ENCODE measurements around the gene PHLDB3. TPM values are rescaled to one million over a fixed set of nuclear protein-coding genes. Genes with fewer than 3 reads are reported as not detected.

Gene PHLDB3
- total RNA-seq, 1 donor from 2014 or later, result 7.0 TPM

DNA sequence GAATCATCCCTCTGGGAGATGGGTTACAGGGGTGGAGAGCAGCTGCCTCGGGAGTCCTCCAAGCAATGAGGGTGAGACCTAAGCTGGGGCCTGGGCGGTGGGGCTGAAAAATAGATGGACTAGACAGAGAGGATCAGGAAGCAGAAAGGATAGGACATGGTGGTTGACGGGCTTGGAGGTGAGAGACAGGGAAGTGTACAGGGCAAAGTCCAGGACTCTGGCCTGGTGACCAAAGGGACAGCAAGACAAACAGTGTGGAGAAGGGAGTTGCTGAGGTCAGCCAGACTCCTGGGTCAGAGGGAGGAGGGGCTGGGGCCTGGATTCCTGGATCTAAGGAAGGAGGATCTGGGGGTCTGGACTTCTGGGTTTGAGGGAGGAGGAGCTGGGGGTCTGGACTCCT is 5.5 kb downstream of the PHLDB3 start:
- DNase-seq (ENCODE audit: low spot score), result no peak

DNA sequence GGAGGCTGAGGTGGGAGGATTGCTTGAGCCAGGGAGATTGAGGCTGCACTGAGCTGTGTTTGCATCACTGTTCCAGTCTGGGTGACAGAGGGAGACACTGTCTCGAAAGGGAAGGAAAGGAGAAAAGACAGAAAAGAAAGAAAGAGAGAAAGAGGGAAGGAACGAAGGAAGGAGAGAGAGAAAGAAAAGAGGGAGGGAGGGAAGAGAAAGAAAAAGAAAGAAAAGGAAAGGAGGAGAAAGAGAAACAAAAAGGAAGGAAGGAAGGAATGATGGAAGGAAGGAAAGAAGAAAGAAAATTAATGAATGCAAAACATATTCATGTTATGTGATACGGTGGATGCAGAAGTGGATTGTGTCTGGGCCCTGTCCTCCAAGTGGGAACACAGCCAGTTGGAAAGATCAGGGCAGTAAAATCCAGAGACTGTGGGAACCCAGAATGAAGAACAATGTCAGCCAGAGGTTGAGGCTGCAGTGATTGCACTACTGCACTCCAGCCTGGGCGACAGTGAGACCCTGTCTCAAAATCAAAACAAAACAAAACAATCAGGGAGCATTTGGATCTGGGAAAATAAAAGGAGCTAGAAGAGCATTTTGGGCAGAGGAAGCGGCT is 6.2 kb downstream of the PHLDB3 start:
- DNase-seq (ENCODE audit: low spot score), result no peak

DNA sequence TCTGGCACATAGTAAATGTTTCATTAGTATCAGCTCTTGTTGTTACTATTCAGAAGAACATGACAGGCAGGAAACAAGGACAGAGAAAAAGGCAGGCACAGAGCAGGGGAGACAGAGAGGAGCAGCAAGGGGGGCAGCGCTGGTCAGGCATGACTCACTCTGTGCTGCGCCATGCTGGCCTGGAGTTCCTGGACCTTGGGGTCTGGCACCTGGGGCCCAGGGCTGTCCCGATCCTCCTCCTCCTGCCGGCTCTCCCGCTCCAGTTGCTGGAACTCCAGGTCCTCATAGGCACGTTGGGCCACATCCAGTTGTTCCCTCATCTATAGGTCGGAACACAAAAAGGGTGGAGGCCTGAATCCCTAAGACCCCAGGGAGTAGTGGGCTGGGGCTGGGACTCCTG is 7.6 kb downstream of the PHLDB3 start:
- no peak for DNase-seq (ENCODE audit: low spot score)

DNA sequence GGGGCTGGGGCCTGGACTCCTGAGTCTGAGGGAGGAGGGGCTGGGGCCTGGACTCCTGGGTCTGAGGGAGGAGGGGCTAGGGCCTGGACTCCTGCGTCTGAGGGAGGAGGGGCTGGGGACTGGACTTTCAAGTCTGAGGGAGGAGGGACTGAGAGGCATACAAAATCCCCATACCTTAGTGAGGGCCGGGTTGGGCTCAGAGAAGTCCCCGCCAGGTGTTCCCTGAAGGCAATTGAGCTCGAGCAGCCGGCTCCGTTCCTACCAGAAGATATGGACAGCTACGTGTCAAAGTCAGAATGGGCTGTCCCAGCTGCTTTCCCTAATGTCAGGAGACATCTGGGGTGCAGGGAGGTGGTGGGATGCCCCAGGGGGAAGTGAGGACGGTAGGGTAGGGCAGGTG is 9.5 kb downstream of the PHLDB3 start:
- no peak for DNase-seq (ENCODE audit: low spot score)

DNA sequence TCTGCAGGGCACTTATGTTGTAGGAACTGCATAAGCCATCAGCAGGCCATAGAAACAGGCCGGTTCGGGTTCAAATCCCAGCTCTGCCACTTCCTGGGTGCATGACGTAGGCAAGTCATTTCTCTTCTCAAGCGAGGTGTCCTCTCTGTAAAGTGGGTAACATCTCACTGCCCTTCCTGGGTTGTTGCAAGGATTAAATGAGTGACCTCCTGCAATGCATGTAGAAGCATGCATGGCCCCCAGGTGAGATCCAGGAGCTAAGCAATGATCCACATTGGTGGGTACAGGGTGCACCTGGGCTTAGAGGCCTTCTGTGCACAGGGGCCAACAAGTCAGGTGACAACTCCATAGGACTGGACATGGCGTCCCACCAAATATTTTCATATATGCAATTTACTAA is 13.8 kb downstream of the PHLDB3 start:
- DNase-seq (ENCODE audit: low spot score), result no peak

DNA sequence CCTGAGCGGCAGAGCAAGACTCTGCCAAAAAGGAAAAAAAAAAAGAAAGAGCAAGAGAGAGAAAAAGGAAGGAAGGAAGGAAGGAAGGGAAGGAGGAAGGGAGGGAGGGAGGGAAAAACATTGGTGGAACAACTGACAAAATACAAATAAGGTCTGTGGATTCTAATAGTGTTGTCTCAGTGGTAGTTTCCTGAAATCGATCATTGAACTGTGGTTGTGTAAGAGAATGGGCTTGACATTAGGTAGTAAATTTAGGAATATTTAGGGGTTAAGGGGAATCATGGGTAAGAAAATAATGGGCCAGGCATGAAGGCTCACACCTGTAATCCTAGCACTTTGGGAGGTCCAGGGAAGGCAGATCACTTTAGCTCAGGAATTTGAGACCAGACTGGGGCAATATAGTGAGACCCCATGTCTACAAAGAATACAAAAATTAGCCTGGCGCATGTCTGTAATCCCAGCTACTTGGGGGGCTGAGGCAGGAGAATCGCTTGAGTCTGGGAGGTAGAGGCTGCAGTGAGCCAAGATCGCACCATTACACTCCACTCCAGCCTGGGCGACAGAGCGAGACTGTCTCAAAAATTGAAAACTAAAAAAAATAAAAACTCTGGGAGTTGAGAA is 14.5 kb downstream of the PHLDB3 start:
- no peak for DNase-seq (ENCODE audit: low spot score)

DNA sequence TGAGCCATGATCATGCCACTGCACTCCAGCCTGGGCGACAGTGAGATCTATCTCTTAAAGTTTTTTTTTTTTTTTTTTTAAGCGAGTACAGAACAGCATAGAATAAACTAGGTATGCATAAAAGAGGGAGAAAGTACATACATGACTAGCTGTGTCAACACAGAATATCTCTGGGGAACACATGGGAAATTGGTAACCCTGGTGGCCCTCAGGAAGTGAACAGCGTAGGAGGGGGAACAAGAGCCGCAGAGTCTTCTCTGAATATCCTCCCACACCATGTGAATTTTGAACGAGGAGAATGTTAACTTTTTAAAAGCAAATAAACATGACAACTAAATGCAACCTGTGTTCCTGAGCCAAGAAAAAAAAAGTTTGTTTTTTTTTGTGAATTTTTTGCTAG is 15.2 kb downstream of the PHLDB3 start:
- no peak for DNase-seq (ENCODE audit: low spot score)

DNA sequence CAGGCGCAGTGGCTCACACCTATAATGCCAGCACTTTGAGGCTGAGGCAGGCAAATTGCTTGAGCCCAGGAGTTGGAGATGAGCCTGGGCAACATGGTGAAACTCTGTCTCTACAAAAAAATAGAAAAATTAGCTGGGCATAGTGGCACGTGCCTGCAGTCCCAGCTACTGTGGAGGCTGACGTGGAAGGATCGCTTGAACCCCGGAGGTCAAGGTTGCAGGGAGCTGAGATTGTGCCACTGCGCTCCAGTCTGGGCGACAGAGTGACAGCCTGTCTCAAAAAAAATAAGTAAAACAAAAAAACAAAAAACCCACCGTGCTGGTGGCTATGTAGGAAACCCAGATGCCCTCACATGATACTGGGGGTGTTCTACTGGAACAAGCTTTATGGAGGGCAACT is 16.4 kb downstream of the PHLDB3 start:
- no peak for DNase-seq (ENCODE audit: low spot score)

DNA sequence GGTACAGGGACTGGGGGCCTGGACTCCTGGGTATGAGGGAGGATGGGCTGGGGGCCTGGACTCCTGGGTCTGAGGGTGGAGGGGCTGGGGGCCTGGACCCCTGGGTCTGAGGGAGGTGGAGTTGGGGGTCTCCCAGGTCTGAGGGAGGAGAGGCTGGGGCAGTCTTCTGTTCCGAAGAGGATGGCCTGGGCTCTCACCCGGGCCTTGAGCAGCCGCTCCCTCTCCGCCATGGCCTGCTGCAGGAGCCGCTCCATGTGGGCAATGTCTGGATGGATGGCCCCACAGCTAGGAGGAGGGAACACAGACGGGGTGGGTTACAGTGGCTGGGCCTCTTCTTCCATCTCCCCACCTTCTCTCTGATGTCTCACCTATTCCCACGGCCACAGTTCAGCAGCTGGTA is 18.1 kb downstream of the PHLDB3 start:
- no peak for DNase-seq (ENCODE audit: low spot score)

DNA sequence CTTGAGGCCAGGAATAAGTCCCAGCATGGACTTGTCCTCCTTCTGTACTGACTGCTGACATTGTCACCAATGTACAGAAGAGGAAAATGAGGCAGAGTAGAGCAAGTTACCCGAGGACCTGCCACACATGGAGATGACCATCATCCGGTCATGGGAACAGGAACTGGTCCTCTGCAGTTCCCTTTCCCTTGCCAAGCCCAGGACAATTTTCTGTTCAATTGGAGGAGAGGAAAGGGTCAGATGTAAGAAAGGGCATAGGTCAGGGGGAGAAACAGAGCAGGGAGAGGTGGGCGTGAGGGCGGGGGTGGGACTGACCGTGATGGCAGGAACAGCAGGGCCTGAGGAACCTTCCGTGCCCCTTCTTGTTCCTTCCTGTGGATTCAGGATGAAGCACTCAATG is 18.6 kb downstream of the PHLDB3 start:
- no peak for DNase-seq (ENCODE audit: low spot score)

DNA sequence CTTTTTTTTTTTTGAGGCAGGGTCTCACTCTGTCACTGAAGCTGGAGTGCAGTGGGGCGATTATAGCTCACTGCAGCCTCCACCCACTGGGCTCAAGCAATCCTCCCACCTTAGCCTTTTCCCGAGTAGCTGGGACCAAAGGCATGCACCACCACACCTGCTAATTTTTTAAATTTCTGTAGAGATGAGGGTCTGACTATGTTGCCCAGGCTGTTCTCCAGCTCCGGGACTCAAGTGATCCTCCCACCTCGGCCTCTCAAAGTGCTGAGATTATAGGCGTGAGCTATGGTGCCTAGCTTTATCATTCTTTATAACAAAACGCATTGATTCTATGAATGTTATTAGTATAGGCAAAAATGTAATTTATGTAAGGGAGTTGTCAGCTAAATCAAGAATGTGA is 21.3 kb downstream of the PHLDB3 start:
- no peak for DNase-seq (ENCODE audit: low spot score)

DNA sequence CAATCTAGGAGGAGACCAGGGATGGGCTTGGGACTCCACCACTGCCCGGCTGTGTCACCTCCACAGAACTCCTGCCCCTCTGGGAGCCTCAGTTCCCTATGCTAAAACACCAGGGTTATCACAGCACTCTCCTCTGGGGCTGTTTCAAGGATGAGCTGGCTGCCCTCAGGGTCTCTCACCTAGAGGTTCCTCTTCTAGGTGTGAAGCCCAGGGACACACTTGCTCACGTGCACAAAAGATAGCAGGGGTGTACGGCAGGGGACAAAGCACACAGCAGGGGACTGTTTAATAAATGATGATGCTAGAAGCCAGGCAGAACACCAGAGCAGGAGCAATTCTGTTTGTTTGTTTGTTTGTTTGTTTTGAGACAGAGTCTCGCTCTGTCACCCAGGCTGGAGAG is 22.4 kb downstream of the PHLDB3 start:
- DNase-seq (ENCODE audit: low spot score), result no peak

DNA sequence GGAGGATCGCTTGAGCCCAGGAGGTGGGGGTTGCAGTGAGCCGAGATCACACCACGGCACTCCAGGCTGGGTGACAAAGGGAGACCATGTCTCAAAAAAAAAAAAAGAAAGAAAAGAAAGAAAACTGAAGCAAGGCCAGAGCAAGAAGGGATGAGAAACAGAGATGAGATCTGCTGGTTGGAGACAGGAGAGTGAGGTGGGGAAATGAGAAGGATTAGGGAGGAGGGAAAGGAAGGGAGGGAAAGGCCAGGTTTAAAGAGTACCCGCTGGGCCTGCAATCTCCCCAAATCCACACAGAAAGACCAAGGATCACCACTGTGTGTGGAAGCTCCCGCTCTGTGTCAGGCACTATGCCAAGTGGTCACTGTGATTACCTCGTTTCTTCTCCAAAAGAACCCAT is 22.8 kb downstream of the PHLDB3 start:
- DNase-seq (ENCODE audit: low spot score), result no peak

DNA sequence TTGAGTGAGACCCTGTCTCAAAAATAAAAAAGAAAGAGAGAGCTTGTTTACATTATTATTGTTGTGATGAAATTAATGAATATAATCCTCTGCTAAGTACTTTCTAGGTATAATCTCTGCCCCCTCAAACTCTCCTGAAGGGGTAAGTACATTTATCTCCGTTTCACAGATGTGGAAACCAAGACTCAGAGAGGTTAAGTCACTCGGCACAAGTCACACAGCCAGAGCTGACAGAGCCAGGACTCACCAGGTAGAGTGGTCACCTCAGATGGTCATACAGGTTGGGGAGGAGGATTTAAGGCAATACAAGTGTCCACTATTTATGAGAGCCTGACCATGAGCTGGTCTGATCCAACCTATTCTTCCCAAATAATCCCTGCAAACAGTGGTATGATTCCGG is 24.0 kb downstream of the PHLDB3 start:
- DNase-seq (ENCODE audit: low spot score), result no peak

DNA sequence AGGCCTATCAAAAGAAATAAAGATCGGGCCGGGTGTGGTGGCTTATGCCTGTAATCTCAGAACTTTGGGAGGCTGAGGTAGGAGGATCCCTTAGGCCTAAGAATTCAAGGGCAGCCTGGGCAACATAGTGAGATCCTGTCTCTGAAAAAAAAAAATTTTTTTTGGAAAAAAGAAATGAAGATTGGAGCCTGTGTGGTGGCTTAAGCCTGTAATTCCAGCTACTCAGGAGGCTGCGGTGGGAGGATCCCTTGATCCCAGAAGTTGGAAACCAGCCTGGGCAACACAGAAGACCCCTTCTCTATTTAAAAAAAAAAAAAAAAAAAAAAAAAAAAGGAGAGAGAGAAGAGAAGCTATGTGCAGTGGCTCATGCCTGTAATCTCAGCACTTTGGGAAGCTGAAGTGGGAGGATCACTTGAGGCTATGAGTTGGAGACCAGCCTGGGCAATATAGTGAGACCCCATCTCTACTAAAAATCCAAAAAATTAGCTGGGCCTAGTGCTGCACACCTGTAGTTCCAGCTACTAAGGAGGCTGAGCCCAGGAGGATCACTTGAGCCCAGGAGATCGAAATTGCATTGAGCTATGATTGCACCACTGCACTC is 24.5 kb downstream of the PHLDB3 start:
- no peak for DNase-seq (ENCODE audit: low spot score)

DNA sequence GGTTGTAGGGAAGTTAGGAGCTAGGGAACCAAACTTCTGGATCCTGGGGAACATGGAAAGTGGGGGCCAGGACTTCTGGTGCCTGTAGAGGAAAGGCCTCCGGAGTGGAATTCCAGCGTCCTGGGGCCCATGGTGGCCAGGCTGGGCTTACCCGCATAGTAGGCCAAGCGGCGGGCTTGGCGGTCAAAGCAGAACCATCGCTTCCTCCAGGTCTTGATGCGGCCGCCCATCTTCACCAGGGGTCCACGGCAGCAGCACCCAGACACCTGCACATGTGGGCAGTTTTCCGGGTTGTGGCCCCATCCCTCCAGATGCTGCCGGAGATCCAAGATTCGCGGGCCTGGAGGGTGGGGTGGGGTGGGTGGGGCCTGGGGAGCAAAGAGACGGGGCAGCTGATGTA is 25.3 kb downstream of the PHLDB3 start:
- DNase-seq (ENCODE audit: low spot score), result no peak

DNA sequence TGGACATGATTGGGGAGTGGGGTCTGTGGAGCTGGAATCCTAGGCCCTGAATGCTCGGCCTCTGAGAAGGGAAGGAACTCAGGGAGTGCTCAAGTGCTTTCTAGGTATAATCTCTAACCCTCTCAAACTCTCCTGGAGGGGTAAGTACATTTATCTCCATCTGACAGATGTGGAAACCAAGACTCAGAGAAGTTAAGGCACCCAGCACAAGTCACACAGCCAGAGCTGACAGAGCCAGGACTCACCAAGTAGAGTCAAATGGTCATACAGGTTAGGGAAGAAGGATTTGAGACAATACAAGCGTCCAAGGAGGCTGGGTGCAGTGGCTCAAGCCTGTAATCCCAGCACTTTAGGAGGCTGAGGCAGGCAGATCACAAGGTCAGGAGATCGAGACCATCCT is 26.2 kb downstream of the PHLDB3 start:
- no peak for DNase-seq (ENCODE audit: low spot score)

DNA sequence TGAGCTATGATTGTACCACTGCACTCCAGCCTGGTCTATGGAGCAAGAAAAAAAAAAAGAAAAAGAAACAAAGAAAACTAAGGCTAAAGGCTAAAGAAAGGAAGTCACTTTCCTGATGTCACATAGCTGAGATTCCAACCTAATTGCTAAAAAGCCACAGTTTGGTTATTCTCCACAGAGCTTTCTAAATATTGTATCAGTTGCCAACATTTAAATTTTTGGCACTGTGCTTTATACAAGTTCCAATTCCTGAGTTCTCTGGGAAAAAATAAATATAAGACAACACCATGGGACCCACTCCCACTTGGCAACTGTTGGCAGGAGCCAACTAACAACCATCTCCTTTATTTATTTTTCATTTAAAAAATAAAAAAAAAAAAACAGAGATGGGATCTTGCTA is 27.9 kb downstream of the PHLDB3 start:
- no peak for DNase-seq (ENCODE audit: low spot score)

DNA sequence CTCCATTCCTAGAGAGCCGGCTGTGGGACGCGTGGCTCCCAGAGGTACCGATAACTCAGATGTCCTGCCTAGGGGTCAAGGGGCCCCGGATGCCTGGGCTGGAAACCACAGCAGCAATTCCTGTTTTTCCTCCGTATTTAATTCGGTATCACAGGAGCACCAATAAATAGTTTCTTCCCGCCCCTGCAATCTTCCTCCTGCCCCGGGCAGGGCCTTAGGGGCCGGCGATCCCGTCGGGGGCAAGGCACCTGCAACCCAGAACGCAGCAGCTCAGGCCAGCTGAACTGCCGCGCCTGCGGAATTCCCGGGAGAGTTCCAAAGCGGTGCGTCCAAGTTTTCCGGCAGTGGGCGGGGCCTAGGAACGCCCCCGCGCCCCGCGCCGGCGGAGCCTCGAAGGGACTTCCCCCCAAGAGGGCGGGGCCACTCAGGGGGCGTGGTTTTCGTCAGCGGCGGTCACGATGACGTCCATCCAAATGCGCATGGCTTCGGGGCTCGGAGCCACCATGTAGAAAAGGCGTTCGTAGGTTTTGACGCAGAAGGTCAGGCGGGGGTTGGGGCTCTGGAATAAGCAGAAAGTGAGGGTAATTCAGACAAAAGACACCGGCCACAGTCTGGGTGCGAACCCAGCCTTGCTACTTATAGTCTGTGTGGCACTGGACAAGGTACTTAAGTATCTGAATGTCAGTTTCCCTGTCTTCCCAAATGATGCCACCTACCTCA is 29.4 kb downstream of the PHLDB3 start:
- peak; percentile 89 for DNase-seq (ENCODE audit: low spot score)

DNA sequence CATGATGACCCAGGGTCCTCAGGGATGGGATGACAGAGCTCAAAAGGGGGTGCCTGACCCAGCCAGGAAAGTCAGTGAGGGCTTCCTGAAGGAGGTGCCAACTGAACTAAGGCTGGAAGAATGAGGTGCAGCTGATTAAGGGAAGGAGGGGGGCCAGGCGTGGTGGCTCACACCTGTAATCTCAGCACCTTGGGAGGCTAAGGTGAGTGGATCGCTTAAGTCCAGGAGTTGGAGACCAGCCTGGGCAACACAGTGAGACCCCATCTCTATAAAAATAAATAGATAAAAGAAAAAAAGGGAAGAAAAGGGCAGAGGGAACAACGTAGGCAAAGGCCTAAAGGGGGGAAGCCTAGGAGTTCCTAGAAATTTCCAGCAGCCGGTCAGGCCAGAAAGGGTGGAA is 30.1 kb downstream of the PHLDB3 start:
- no peak for DNase-seq (ENCODE audit: low spot score)

DNA sequence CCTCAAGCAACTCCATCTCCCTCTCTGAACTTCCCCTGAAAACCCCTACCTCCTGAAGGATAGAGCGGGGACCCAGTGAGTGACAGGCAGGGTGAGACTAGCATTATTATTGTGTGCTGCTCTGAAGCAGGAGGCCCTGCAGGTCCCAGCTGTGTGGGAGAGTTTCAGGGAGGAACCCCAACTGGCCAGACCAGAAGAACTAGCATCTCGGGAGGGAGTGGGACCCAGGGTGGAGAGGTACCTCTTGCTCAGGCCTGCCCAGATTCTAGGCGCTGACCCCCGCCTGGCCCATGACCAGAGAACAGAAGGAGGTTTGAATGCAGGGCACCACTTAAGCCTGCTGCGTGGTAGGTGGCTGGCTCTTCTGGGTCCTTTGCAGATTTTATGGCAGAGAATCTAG is 33.5 kb downstream of the PHLDB3 start:
- DNase-seq (ENCODE audit: low spot score), result peak; percentile 49

DNA sequence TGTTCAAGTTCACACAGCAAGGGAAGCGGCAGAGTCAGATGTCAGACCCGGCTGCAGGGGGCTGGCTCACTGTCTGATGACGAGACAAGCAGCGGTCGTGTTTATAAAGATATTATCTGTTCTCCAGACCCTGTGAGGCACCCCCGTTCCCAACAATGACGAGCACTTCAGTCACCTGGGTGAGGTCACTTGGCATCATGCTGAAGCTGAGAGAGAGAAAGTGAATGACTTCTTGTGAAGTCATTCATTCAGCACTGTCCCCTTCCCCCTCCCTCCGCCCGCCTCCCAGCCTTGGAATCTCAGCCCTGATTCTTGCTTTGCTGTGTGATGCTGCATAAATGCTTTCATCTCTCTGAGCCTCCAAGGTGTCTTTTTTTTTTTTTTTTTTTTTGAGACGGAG is 34.3 kb downstream of the PHLDB3 start:
- peak; percentile 14 for DNase-seq (ENCODE audit: low spot score)

DNA sequence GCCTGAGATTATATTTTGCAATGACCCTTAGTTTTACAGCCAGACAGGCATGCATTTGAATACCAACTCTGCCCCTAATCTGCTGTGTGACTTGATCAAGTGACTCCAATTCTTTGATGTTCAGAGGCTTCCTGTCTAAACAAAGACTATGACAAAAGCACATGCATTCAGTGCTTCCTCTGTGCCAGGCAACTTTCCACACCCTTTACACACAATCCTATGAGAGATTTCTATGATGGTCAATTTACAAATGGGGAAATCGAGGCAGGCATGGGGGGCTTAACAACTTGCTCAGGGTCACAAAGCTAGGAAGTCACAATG is 35.4 kb downstream of the PHLDB3 start:
- DNase-seq (ENCODE audit: low spot score), result no peak

Data from umbilical cord (tissue), 2 donors.